PFSK-1 (cell line): ENCODE results near the gene DDAH1.

Source experiments
- POLR2AphosphoS5 ChIP-seq: IDR thresholded peaks from 2 replicates; pipeline ENCODE4 v1.6.1; 2012; ENCODE audit warnings: low read depth, mild to moderate bottlenecking, control low read depth, low read length, moderate library complexity
- TAF1 ChIP-seq: IDR thresholded peaks from 2 replicates; pipeline ENCODE4 v1.6.1; 2012; ENCODE audit warnings: low read length, control low read depth, borderline replicate concordance; ENCODE audit not compliant: insufficient read depth

- no peak for TF ChIP-seq TAF1
- no peak for TF ChIP-seq POLR2AphosphoS5
These were observed 68.8 kb downstream of the DDAH1 start for GRCh38 chr1:85396194-85396593.
